Central memory CD4-positive, alpha-beta T cell (primary cell): ENCODE results near the gene FSCN2.
A peak's percentile ranks its signal among the peaks of the same experiment; 100 is the strongest.

Source experiments
- DNase-seq: peaks from one replicate; pipeline ENCODE4 v3.0.0; 2022

The FSCN2 gene

GRCh38 chr17:81512562-81513371 lies 15.4 kb upstream of the FSCN2 start, which contains the start of gene ACTG1:
Gene ACTG1, minus strand, starts transcription at chr17:81512799. Its CDS starts 445 bp downstream, at chr17:81512354.
- DNase-seq: peak; percentile 87

GRCh38 chr17:81513372-81513752 lies 14.8 kb upstream of the FSCN2 start:
- DNase-seq: peak; percentile 49

- peak; percentile 29 for DNase-seq
These were observed 14.3 kb upstream of the FSCN2 start for GRCh38 chr17:81513753-81514488.

- no peak for DNase-seq
These were observed 13.8 kb upstream of the FSCN2 start for GRCh38 chr17:81514489-81514738.

GRCh38 chr17:81514739-81515529 lies 13.2 kb upstream of the FSCN2 start:
- DNase-seq: peak; percentile 57

GRCh38 chr17:81515530-81516041 lies 12.6 kb upstream of the FSCN2 start:
- DNase-seq: no peak

GRCh38 chr17:81516439-81516838 lies 11.7 kb upstream of the FSCN2 start:
- DNase-seq: no peak

GRCh38 chr17:81517009-81517338 lies 11.2 kb upstream of the FSCN2 start:
- DNase-seq: no peak

GRCh38 chr17:81517339-81518112 lies 10.7 kb upstream of the FSCN2 start:
- DNase-seq: no peak

GRCh38 chr17:81518113-81518784 lies 9.9 kb upstream of the FSCN2 start:
- DNase-seq: no peak

- no peak for DNase-seq
These were observed 9.3 kb upstream of the FSCN2 start for GRCh38 chr17:81518785-81519283.

- DNase-seq: peak; percentile 67
These were observed 8.7 kb upstream of the FSCN2 start for GRCh38 chr17:81519284-81520020.

GRCh38 chr17:81520021-81520901 lies 7.9 kb upstream of the FSCN2 start:
- DNase-seq: no peak

GRCh38 chr17:81522491-81523401 lies 5.4 kb upstream of the FSCN2 start:
- DNase-seq: no peak

GRCh38 chr17:81523402-81524038 lies 4.7 kb upstream of the FSCN2 start:
- DNase-seq: no peak

- DNase-seq: no peak
These were observed 3.9 kb upstream of the FSCN2 start for GRCh38 chr17:81524039-81524864.

- DNase-seq: no peak
These were observed 3.4 kb upstream of the FSCN2 start for GRCh38 chr17:81524865-81525159.
